ENCODE results near the gene NPIPB6. TPM values are rescaled to one million over a fixed set of nuclear protein-coding genes. Genes with fewer than 3 reads are reported as not detected.

Gene NPIPB6
- total RNA-seq, 1 experiment from 2014 or later = 0.59 TPM

DNA sequence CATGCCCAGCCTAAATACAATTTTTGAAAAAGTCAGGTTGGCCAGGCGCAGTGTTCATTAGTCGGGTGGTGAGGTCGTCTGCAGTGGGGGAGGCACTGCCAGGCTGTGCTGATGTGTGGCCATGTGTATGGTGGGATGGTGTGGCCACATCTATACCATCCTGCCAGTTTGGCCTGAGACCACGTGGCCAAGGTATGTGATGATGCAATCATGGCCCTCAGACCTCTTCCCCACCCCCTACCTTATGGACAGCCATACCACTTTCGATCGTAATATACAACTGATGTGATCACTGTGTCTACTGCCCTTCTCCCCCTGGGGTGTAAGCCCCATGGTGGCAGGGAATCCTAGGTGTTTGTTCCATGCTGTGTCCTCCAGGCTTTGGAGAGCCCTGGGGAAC is 47.3 kb downstream of the NPIPB6 start:
- no peaks in the 10 kb centered on the region for H3K27me3 ChIP-seq (ENCODE audit: control insufficient read depth, insufficient read depth, low read length)
- peaks cover 17% of the 10 kb centered on the region for H3K36me3 ChIP-seq (replicated peaks; ENCODE audit: control insufficient read depth, insufficient read depth, low read length)

DNA sequence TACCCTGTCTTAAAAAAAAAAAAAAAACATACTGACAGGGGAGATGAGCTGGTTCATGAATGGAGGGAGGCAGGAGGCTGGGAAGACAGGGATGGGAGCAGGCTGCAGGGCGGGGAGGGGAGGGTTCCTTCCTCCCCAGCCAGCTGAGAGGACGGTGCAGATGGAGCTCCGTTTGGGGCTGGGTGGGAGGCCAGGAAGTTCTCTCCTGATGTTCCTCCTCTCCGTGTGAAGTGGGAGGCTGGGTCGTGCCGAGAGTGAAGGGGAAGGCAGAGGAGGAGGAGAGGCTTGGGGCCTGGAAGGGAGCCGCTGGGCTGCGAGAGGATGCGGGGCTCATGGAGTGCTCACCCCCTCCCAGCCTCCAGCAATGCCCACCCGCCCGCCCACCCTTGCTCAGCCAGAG is 49.7 kb downstream of the NPIPB6 start:
- Histone ChIP-seq H3K4me3 (ENCODE audit: insufficient read depth, low read depth, low read length) (no peak overlapping the region), H3K36me3 (replicated peaks; ENCODE audit: control insufficient read depth, insufficient read depth, low read length) (peaks cover 11% of the 10 kb centered on the region), H3K27me3 (ENCODE audit: control insufficient read depth, insufficient read depth, low read length) (no peaks in the 10 kb centered on the region)
- no peak for DNase-seq

More for the DNA sequence above, 47.3 kb downstream of the NPIPB6 start:
- DNase-seq = no peak
- H3K4me3 ChIP-seq (ENCODE audit: insufficient read depth, low read depth, low read length) = no peak overlapping the region

DNA sequence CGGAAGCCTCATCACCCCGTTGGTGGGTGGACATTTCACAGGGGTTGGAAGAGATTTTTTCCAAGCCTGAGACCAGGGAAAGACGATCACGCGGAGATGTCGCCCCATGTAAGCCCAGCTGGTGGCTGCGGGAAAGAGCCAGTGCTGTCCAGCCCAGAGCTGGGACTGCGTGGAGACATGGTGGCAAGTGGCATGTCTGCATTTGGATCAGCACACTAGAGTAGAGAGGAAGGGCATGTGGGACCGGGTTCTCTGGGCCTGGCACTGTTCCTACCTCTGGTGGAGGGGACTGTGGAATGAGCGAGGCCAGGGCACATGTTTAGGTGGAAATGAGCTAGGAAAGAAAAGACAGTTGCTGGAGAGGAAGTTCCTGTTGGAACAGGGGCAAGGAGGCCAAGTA is 51.0 kb downstream of the NPIPB6 start:
- peaks cover 2% of the 10 kb centered on the region for H3K36me3 ChIP-seq (replicated peaks; ENCODE audit: control insufficient read depth, insufficient read depth, low read length)
- no peak for DNase-seq
- no peak overlapping the region for H3K4me3 ChIP-seq (ENCODE audit: insufficient read depth, low read depth, low read length)
- no peaks in the 10 kb centered on the region for H3K27me3 ChIP-seq (ENCODE audit: control insufficient read depth, insufficient read depth, low read length)

DNA sequence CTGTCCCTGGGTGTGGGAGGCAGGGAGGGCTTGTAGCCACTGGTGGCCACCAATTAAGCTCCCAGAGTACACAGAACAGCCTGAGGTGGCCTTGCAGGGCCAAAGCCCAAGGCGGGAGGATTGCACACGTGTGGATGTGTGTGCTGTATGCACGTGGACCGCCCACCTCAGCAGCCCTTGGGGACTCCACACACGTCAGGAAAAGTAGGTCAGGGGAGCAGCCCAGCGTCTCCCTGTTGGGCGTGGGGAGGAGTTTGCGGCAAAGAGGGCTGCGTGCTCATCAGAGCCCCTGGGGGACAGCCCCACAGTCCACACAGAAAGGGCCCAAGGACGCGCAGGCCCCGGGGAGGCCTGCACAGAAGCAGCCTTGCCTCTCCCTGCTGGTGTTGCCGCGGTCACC is 51.4 kb downstream of the NPIPB6 start:
- Histone ChIP-seq H3K27me3 (ENCODE audit: control insufficient read depth, insufficient read depth, low read length) (no peaks in the 10 kb centered on the region), H3K4me3 (ENCODE audit: insufficient read depth, low read depth, low read length) (no peak overlapping the region)

DNA sequence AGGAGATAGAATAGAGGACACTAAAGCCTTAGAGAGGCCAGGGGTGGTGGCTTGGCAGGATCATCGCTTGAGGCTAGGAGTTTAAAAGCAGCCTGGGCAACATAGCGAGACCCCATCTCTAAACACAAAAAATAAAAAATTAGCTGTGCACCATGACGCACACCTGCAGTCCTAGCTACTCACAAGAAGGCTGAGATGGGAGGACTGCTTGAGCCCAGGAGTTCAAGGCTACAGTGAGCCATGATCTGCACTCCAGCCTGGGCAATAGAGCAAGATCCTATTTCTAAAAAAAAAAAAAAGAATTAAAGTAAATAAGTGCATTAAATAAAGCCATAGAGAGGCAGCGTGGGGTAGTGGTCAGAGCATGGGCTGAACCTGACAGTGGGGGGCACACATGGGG is 51.9 kb downstream of the NPIPB6 start:
- Histone ChIP-seq H3K36me3 (replicated peaks; ENCODE audit: control insufficient read depth, insufficient read depth, low read length) (peaks cover 2% of the 10 kb centered on the region), H3K27me3 (ENCODE audit: control insufficient read depth, insufficient read depth, low read length) (no peaks in the 10 kb centered on the region), H3K4me3 (ENCODE audit: insufficient read depth, low read depth, low read length) (no peak overlapping the region)
- DNase-seq = no peak

More for the DNA sequence above, 51.4 kb downstream of the NPIPB6 start:
- H3K36me3 ChIP-seq (replicated peaks; ENCODE audit: control insufficient read depth, insufficient read depth, low read length) = peaks cover 2% of the 10 kb centered on the region
- no peak for DNase-seq

DNA sequence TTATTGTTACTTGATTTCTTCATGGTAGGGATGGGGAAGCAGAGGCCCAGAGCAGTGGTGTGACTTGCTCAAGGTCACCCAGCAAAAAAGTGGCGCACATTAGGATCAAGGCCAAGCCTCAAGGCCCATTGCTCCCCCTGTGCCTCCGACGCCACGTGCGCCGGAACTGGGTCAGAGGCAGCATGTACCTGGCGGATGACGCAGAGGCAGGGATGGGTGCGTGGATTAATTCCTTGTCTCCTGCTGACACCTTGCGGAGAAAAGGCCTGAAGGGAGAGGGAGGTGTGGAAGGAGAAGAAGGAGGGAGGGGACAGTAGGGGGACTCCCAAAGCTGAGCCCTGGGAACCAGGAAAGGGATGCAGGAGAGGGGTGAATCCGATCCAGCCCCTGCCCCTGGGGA is 52.5 kb downstream of the NPIPB6 start:
- Histone ChIP-seq H3K27me3 (ENCODE audit: control insufficient read depth, insufficient read depth, low read length) (no peaks in the 10 kb centered on the region), H3K36me3 (replicated peaks; ENCODE audit: control insufficient read depth, insufficient read depth, low read length) (peaks cover 2% of the 10 kb centered on the region), H3K4me3 (ENCODE audit: insufficient read depth, low read depth, low read length) (no peak overlapping the region)
- no peak for DNase-seq

DNA sequence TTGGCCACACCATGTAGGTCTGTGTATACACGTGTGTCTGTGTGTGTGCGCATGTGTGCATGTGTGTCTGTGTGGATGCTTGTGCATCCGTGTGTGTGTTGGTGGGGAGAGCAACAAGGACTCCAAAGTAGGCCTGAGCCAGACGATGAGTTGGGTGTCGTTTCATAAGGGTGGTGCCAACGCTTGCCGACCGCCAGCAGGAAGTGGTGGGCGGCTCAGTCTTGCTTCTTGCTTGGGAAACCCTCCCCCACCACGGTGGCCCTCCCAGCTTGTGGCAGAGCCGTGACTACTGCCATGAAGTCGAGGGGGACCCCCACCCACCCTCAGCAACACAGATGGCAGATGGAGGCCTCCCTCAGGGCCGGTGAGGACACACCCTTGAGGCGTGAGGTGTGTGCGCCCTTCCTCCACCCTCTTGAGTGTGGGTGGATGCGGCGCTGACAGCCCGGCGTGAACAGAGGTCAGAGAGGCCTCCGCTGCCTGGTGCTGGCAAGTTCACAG is 53.4 kb downstream of the NPIPB6 start:
- H3K36me3 ChIP-seq (replicated peaks; ENCODE audit: control insufficient read depth, insufficient read depth, low read length) = peaks cover 2% of the 10 kb centered on the region
- no peak for DNase-seq
- no peak overlapping the region for H3K4me3 ChIP-seq (ENCODE audit: insufficient read depth, low read depth, low read length)
- no peaks in the 10 kb centered on the region for H3K27me3 ChIP-seq (ENCODE audit: control insufficient read depth, insufficient read depth, low read length)

DNA sequence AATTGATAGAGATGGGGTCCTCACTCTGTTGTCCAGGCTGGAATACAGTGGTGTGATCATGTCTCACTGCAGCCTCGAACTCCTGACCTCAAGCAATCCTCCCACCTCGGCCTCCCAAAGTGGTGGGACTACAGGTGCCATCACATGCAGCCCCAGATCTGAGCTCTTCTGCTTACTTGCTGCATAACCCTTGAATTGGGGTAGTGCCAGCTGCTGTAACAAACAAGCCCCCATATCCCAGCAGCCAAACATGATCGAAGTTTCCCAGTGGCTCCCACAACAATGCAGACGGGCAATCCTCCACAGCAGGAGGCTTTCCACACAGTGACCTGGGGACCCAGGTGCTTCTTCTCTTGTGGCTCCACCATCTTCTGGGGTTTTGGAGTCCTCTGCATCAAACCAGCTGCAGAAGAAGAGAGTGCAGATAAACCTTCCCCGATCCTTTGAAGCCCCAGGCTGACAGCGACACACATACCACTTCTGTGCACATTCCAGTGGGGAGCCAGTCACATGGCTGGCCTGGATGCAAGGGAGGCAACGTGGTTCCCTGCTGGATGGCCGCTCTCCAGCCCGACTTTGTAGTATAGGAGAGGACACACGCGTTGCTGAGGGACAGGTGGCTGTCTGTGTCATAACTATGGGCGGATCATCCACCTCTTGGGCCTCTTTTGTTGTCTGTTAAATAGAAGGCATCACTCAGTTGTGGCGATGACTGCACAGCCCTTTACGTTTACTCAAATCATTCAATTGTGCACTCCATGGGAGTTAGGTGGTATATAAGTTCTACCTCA is 54.3 kb downstream of the NPIPB6 start:
- DNase-seq = no peak
- H3K27me3 ChIP-seq (ENCODE audit: control insufficient read depth, insufficient read depth, low read length) = no peaks in the 10 kb centered on the region
- H3K36me3 ChIP-seq (replicated peaks; ENCODE audit: control insufficient read depth, insufficient read depth, low read length) = peaks cover 3% of the 10 kb centered on the region
- H3K4me3 ChIP-seq (ENCODE audit: insufficient read depth, low read depth, low read length) = no peak overlapping the region

DNA sequence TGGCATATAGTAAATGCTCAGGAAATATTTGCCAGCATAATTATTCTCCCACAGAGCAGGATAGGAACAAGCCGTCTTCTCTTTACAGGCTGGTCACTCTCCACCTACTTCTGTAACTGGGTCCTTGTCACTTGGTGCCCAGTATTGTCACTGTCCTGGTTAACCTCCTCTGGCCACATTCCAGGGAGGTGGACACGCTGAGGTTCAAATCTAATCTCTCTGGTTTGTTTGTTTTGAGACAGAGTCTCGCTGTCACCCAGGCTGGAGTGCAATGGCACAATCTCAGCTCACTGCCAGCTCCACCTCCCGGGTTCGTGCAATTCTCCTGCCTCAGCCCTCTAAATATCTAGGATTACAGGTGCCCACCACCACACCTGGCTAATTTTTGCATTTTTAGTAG is 55.4 kb downstream of the NPIPB6 start:
- DNase-seq = no peak
- Histone ChIP-seq H3K36me3 (replicated peaks; ENCODE audit: control insufficient read depth, insufficient read depth, low read length) (peaks cover 3% of the 10 kb centered on the region), H3K4me3 (ENCODE audit: insufficient read depth, low read depth, low read length) (no peak overlapping the region), H3K27me3 (ENCODE audit: control insufficient read depth, insufficient read depth, low read length) (no peaks in the 10 kb centered on the region)

DNA sequence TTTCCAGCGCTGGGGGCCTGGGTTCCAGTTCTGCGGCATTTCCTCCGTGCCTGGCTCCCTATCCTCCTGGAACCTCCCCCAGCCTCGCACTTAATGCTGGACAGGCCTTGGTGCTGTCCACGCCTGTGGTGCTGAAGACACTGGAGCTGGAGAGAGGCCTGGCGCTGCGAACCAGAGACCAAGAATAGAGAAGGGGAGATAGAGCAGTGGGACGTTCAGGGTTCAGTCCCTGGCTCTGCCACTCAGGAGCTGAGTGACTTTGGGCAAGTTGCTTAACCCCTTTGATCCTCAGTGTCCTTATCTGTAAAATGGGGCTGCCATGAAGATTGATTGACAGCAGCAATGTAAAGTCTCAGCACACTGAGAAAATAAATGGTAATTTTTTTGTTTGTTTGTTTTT is 59.1 kb downstream of the NPIPB6 start:
- DNase-seq = peak; percentile 81
- Histone ChIP-seq H3K27me3 (ENCODE audit: control insufficient read depth, insufficient read depth, low read length) (no peaks in the 10 kb centered on the region), H3K36me3 (replicated peaks; ENCODE audit: control insufficient read depth, insufficient read depth, low read length) (peaks cover 10% of the 10 kb centered on the region), H3K4me3 (ENCODE audit: insufficient read depth, low read depth, low read length) (no peak overlapping the region)

DNA sequence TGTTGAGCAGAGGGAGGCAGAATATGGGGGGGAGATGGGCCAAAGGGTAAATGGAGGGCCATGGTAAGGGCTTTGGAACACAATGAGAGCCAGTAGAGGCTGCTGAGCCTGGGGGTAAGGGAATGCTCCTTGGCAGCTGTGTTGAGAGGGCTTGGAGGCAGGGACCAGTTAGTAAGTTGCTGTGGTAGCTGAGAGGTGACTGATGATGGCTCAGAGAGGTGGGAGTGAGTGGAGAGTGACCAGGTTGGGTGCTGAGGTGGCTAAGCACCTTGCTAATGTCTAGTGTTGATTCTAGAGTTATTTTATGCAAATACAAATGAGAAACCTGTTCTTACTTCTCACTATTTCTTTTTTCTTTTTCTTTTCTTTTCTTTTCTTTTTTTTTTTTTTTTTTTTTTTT is 60.2 kb downstream of the NPIPB6 start:
- Histone ChIP-seq H3K27me3 (ENCODE audit: control insufficient read depth, insufficient read depth, low read length) (no peaks in the 10 kb centered on the region), H3K36me3 (replicated peaks; ENCODE audit: control insufficient read depth, insufficient read depth, low read length) (peaks cover 10% of the 10 kb centered on the region), H3K4me3 (ENCODE audit: insufficient read depth, low read depth, low read length) (no peak overlapping the region)
- DNase-seq = no peak

DNA sequence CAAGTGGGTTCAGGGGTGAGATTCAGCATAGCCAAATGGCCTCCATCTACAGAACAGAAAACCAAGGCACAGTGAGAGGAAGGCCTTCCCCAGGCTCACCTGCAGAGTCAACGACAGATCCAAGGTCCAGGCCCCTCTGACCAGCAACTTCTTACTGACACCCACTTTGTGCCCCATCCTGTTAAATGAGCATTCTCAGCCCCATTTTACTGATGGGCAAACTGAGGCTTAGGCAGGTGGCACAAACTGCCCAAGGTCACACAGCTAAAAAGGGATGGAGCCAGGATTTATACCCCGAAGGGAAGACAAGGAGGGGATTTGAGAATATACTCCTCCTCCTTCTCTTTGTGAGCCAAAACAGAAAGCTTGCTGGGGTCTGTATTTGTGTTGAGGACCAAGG is 61.7 kb downstream of the NPIPB6 start:
- Histone ChIP-seq H3K27me3 (ENCODE audit: control insufficient read depth, insufficient read depth, low read length) (no peaks in the 10 kb centered on the region), H3K36me3 (replicated peaks; ENCODE audit: control insufficient read depth, insufficient read depth, low read length) (peaks cover 11% of the 10 kb centered on the region), H3K4me3 (ENCODE audit: insufficient read depth, low read depth, low read length) (no peak overlapping the region)
- DNase-seq = no peak

DNA sequence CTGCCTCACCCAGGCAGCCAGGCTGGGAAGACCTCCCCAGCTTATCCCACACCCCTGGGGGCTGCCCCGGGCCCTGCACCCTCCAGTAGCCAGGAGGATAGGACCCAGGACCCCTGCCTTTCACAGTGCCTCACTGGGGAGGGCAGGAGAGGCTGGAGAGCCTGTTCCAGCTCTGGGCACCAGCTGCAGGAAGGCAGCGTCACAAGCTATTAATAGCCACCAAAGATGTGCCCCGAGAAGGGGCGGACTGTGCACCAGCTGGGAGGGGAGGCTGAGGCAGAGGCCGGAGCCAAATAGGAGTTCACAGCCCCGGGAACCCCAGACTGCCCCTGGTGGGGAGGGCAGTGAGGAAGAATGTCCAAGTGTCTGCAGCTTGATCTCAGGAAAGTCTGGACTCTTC is 62.2 kb downstream of the NPIPB6 start:
- DNase-seq = no peak
- Histone ChIP-seq H3K27me3 (ENCODE audit: control insufficient read depth, insufficient read depth, low read length) (no peaks in the 10 kb centered on the region), H3K36me3 (replicated peaks; ENCODE audit: control insufficient read depth, insufficient read depth, low read length) (peaks cover 11% of the 10 kb centered on the region), H3K4me3 (ENCODE audit: insufficient read depth, low read depth, low read length) (no peak overlapping the region)

DNA sequence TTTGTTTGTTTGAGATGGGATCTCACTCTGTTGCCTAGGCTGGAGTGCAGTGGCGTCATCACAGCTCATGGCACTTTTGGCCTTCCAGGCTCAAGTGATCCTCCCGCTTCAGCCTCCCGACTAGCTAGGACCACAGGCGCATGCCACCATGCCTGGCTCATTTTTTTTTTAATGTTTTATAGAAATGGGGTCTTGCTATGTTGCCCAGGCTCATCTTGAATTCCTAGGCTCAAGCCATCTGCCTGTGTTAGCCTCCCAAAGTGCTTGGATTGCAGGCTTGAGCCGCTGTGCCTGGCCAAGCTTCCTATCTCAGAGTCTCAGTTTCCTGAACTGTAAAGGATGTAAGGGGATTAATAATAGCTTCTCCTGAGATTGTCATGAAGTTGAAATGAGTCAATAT is 63.0 kb downstream of the NPIPB6 start:
- Histone ChIP-seq H3K27me3 (ENCODE audit: control insufficient read depth, insufficient read depth, low read length) (no peaks in the 10 kb centered on the region), H3K36me3 (replicated peaks; ENCODE audit: control insufficient read depth, insufficient read depth, low read length) (peaks cover 11% of the 10 kb centered on the region), H3K4me3 (ENCODE audit: insufficient read depth, low read depth, low read length) (no peak overlapping the region)
- DNase-seq = no peak

DNA sequence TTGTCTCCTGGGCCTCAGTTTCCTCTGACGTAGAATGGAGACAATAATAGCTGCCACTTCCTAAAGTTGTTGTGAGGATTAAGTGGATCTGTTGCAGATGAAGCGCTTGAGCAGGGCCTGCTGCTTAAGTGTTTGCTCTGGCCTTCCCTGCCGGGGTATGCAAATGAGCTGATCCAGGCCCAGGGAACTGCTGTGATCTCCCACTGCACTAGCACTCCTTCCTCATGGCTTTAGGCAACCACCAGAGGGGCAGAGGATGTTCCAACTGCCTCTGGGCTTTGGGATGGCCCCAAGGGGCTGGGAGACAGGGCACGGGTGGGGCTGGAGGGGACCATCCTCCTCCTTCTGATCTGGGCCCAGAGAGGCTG is 64.8 kb downstream of the NPIPB6 start:
- Histone ChIP-seq H3K27me3 (ENCODE audit: control insufficient read depth, insufficient read depth, low read length) (no peaks in the 10 kb centered on the region), H3K4me3 (ENCODE audit: insufficient read depth, low read depth, low read length) (no peak overlapping the region), H3K36me3 (replicated peaks; ENCODE audit: control insufficient read depth, insufficient read depth, low read length) (peaks cover 17% of the 10 kb centered on the region)
- DNase-seq = peak; percentile 90

All from H7 (cell line).